Gastrocnemius medialis (tissue), 4 donors: ENCODE data around the gene CT45A10.
"Not testable (repeated sequence)": the region's sequence is repeated elsewhere in the genome, so short reads cannot be mapped to it uniquely, and the experiment has no call there.

Experiments used
- POLR2A ChIP-seq, 2 donors: fragments of 450-650 bp; IDR thresholded peaks; one replicate each; pipeline ENCODE4 v1.6.1; 2017; ENCODE audit warnings: antibody characterized with exemption in 2 of 2, mild to moderate bottlenecking in 2 of 2, moderate library complexity in 2 of 2
- TF ChIP-seq, protein P1 (sequence below), 5 experiments: fragments of 450-650 bp in 3 of 5; fragments of 200-600 bp in 2 of 5; sonication (generic) in 2 of 5; IDR thresholded peaks in 4 of 5; conservative IDR thresholded peaks in 1 of 5; 1 replicate in 4 of 5; 2 replicates in 1 of 5; pipeline ENCODE4 v1.5.1; 2016 to 2019; ENCODE audit warnings: antibody characterized with exemption in 5 of 5, mild to moderate bottlenecking in 3 of 5, moderate library complexity in 3 of 5

- TF ChIP-seq POLR2A (IDR thresholded peaks at IDR 0.05): not testable (repeated sequence)
- TF ChIP-seq, protein P1, sequence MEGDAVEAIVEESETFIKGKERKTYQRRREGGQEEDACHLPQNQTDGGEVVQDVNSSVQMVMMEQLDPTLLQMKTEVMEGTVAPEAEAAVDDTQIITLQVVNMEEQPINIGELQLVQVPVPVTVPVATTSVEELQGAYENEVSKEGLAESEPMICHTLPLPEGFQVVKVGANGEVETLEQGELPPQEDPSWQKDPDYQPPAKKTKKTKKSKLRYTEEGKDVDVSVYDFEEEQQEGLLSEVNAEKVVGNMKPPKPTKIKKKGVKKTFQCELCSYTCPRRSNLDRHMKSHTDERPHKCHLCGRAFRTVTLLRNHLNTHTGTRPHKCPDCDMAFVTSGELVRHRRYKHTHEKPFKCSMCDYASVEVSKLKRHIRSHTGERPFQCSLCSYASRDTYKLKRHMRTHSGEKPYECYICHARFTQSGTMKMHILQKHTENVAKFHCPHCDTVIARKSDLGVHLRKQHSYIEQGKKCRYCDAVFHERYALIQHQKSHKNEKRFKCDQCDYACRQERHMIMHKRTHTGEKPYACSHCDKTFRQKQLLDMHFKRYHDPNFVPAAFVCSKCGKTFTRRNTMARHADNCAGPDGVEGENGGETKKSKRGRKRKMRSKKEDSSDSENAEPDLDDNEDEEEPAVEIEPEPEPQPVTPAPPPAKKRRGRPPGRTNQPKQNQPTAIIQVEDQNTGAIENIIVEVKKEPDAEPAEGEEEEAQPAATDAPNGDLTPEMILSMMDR (IDR thresholded peaks at IDR 0.05 in 4 of 5, conservative IDR thresholded peaks at IDR 0.05 in 1 of 5): not testable (repeated sequence)
Observed at GRCh38 chrX:135854438-135854837, 38.8 kb downstream of the CT45A10 start, which contains the start of gene CT45A8.
